Measurements from ENCODE around the gene PLA2G4A. TPM values are rescaled to one million over a fixed set of nuclear protein-coding genes. Genes with fewer than 3 reads are reported as not detected.

Gene PLA2G4A
- total and polyA plus RNA-seq, 2 experiments from 2014 or later = 1.1 to 3.8 TPM

DNA sequence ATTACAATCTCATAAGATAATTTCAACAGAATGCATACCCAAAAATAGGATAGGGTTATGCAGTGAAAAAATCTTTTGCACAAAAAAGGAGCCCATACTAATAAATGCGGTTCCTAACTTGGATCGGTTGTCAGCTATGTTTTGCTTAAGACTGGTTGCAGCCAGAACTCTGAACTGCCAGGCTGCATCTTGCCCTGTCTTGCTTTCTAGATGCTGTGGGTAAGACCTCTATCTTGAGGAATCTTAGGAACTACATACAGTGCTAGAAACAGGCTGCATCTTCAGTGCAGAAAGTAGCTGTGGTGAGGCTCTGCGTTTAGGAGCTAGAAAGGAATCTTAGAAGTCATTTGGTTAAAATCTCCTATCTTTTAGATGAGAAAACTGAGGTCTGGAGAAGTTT, 45.6 kb upstream of the PLA2G4A start:
- Histone ChIP-seq H3K27ac (ENCODE audit: low read depth) (no peak overlapping the region), H3K79me2 (replicated peaks; ENCODE audit: insufficient read depth) (no peaks in the 10 kb centered on the region), H3K27me3 (ENCODE audit: insufficient read depth) (no peaks in the 10 kb centered on the region), H3F3A (replicated peaks; ENCODE audit: low read depth) (no peaks in the 10 kb centered on the region), H2AFZ (peak overlapping the region; percentile 67), H3K36me3 (ENCODE audit: insufficient read depth) (no peaks in the 10 kb centered on the region), H3K4me3 (no peak overlapping the region), H3K4me2 (no peak overlapping the region), H3K9me2 (ENCODE audit: insufficient read depth) (no peaks in the 10 kb centered on the region), H3K4me1 (ENCODE audit: insufficient read depth) (no peaks in the 10 kb centered on the region), H4K20me1 (replicated peaks; ENCODE audit: insufficient read depth) (no peaks in the 10 kb centered on the region)
- H3K4me1 Mint-ChIP-seq = no peaks in the 10 kb centered on the region
- no peaks in the 10 kb centered on the region for H3K36me3 Mint-ChIP-seq (ENCODE audit: low read depth)
- H3K9me3 Mint-ChIP-seq = no peaks in the 10 kb centered on the region
- H3K27me3 Mint-ChIP-seq (ENCODE audit: insufficient read depth, low read depth, poor library complexity) = no peaks in the 10 kb centered on the region
- no peak overlapping the region; the same call in 1 of the 2 replicates for H3K27ac Mint-ChIP-seq
- DNase-seq (ENCODE audit: low spot score) (no peak), ATAC-seq (no peak)
- H3K4me3 Mint-ChIP-seq = no peak overlapping the region
- TF ChIP-seq STAT1 (IDR thresholded peaks at IDR 0.05; ENCODE audit: unreplicated experiment) = no peak
- no peak for TF ChIP-seq EZH2 (IDR thresholded peaks at IDR 0.05; ENCODE audit: low read depth, unreplicated experiment)
- no peak for TF ChIP-seq NANOG (IDR thresholded peaks at IDR 0.05; ENCODE audit: borderline replicate concordance)
- TF ChIP-seq JUNB (IDR thresholded peaks at IDR 0.05; ENCODE audit: unreplicated experiment) = no peak
- TF ChIP-seq, protein P1, sequence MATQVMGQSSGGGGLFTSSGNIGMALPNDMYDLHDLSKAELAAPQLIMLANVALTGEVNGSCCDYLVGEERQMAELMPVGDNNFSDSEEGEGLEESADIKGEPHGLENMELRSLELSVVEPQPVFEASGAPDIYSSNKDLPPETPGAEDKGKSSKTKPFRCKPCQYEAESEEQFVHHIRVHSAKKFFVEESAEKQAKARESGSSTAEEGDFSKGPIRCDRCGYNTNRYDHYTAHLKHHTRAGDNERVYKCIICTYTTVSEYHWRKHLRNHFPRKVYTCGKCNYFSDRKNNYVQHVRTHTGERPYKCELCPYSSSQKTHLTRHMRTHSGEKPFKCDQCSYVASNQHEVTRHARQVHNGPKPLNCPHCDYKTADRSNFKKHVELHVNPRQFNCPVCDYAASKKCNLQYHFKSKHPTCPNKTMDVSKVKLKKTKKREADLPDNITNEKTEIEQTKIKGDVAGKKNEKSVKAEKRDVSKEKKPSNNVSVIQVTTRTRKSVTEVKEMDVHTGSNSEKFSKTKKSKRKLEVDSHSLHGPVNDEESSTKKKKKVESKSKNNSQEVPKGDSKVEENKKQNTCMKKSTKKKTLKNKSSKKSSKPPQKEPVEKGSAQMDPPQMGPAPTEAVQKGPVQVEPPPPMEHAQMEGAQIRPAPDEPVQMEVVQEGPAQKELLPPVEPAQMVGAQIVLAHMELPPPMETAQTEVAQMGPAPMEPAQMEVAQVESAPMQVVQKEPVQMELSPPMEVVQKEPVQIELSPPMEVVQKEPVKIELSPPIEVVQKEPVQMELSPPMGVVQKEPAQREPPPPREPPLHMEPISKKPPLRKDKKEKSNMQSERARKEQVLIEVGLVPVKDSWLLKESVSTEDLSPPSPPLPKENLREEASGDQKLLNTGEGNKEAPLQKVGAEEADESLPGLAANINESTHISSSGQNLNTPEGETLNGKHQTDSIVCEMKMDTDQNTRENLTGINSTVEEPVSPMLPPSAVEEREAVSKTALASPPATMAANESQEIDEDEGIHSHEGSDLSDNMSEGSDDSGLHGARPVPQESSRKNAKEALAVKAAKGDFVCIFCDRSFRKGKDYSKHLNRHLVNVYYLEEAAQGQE (IDR thresholded peaks at IDR 0.05; ENCODE audit: unreplicated experiment) = no peak
- TF ChIP-seq ZNF331 (CRISPR knock-in tag; IDR thresholded peaks at IDR 0.05; ENCODE audit: low read depth) = no peak
- no peak for TF ChIP-seq CREB1 (CRISPR knock-in tag; IDR thresholded peaks at IDR 0.05; ENCODE audit: low read depth)
- TF ChIP-seq, protein P2, sequence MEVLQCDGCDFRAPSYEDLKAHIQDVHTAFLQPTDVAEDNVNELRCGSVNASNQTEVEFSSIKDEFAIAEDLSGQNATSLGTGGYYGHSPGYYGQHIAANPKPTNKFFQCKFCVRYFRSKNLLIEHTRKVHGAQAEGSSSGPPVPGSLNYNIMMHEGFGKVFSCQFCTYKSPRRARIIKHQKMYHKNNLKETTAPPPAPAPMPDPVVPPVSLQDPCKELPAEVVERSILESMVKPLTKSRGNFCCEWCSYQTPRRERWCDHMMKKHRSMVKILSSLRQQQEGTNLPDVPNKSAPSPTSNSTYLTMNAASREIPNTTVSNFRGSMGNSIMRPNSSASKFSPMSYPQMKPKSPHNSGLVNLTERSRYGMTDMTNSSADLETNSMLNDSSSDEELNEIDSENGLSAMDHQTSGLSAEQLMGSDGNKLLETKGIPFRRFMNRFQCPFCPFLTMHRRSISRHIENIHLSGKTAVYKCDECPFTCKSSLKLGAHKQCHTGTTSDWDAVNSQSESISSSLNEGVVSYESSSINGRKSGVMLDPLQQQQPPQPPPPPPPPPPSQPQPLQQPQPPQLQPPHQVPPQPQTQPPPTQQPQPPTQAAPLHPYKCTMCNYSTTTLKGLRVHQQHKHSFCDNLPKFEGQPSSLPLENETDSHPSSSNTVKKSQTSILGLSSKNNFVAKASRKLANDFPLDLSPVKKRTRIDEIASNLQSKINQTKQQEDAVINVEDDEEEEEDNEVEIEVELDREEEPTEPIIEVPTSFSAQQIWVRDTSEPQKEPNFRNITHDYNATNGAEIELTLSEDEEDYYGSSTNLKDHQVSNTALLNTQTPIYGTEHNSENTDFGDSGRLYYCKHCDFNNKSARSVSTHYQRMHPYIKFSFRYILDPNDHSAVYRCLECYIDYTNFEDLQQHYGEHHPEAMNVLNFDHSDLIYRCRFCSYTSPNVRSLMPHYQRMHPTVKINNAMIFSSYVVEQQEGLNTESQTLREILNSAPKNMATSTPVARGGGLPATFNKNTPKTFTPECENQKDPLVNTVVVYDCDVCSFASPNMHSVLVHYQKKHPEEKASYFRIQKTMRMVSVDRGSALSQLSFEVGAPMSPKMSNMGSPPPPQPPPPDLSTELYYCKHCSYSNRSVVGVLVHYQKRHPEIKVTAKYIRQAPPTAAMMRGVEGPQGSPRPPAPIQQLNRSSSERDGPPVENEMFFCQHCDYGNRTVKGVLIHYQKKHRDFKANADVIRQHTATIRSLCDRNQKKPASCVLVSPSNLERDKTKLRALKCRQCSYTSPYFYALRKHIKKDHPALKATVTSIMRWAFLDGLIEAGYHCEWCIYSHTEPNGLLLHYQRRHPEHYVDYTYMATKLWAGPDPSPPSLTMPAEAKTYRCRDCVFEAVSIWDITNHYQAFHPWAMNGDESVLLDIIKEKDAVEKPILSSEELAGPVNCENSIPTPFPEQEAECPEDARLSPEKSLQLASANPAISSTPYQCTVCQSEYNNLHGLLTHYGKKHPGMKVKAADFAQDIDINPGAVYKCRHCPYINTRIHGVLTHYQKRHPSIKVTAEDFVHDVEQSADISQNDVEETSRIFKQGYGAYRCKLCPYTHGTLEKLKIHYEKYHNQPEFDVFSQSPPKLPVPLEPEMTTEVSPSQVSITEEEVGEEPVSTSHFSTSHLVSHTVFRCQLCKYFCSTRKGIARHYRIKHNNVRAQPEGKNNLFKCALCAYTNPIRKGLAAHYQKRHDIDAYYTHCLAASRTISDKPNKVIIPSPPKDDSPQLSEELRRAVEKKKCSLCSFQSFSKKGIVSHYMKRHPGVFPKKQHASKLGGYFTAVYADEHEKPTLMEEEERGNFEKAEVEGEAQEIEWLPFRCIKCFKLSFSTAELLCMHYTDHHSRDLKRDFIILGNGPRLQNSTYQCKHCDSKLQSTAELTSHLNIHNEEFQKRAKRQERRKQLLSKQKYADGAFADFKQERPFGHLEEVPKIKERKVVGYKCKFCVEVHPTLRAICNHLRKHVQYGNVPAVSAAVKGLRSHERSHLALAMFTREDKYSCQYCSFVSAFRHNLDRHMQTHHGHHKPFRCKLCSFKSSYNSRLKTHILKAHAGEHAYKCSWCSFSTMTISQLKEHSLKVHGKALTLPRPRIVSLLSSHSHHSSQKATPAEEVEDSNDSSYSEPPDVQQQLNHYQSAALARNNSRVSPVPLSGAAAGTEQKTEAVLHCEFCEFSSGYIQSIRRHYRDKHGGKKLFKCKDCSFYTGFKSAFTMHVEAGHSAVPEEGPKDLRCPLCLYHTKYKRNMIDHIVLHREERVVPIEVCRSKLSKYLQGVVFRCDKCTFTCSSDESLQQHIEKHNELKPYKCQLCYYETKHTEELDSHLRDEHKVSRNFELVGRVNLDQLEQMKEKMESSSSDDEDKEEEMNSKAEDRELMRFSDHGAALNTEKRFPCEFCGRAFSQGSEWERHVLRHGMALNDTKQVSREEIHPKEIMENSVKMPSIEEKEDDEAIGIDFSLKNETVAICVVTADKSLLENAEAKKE (CRISPR knock-in tag; IDR thresholded peaks at IDR 0.05) = no peak
- TF ChIP-seq POLR2AphosphoS5 (IDR thresholded peaks at IDR 0.05; ENCODE audit: low read depth) = no peak
- no peak for TF ChIP-seq ZNF114 (CRISPR knock-in tag; IDR thresholded peaks at IDR 0.05)
- TF ChIP-seq EZH2phosphoT487 (IDR thresholded peaks at IDR 0.05; ENCODE audit: unreplicated experiment) = no peak
- TF ChIP-seq, protein P3, sequence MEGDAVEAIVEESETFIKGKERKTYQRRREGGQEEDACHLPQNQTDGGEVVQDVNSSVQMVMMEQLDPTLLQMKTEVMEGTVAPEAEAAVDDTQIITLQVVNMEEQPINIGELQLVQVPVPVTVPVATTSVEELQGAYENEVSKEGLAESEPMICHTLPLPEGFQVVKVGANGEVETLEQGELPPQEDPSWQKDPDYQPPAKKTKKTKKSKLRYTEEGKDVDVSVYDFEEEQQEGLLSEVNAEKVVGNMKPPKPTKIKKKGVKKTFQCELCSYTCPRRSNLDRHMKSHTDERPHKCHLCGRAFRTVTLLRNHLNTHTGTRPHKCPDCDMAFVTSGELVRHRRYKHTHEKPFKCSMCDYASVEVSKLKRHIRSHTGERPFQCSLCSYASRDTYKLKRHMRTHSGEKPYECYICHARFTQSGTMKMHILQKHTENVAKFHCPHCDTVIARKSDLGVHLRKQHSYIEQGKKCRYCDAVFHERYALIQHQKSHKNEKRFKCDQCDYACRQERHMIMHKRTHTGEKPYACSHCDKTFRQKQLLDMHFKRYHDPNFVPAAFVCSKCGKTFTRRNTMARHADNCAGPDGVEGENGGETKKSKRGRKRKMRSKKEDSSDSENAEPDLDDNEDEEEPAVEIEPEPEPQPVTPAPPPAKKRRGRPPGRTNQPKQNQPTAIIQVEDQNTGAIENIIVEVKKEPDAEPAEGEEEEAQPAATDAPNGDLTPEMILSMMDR (conservative IDR thresholded peaks at IDR 0.05; ENCODE audit: low read depth in 2 of 2) = no peak
- TF ChIP-seq, protein P4, sequence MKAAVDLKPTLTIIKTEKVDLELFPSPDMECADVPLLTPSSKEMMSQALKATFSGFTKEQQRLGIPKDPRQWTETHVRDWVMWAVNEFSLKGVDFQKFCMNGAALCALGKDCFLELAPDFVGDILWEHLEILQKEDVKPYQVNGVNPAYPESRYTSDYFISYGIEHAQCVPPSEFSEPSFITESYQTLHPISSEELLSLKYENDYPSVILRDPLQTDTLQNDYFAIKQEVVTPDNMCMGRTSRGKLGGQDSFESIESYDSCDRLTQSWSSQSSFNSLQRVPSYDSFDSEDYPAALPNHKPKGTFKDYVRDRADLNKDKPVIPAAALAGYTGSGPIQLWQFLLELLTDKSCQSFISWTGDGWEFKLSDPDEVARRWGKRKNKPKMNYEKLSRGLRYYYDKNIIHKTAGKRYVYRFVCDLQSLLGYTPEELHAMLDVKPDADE (IDR thresholded peaks at IDR 0.05) = no peak
